Measurements from ENCODE around the gene GAREM2. TPM values are rescaled to one million over a fixed set of nuclear protein-coding genes. Genes with fewer than 3 reads are reported as not detected.
A peak's percentile ranks its signal among the peaks of the same experiment; 100 is the strongest.

Gene GAREM2
- polyA plus RNA-seq, 10 donors, result 3.6 to 10.1 (median 5.0) TPM

GRCh38 chr2:26169226-26169625 lies 3.7 kb upstream of the GAREM2 start:
- no peak for DNase-seq

GRCh38 chr2:26169681-26170414 lies 3.0 kb upstream of the GAREM2 start:
- DNase-seq, result no peak

GRCh38 chr2:26170795-26171194 lies 2.1 kb upstream of the GAREM2 start:
- DNase-seq, result no peak

GRCh38 chr2:26172189-26172870 lies 558 bp upstream of the GAREM2 start:
- DNase-seq, result peak in 1 of 3 donors; percentile 57

GRCh38 chr2:26173776-26174482 lies 1.0 kb downstream of the GAREM2 start:
- DNase-seq, result no peak

GRCh38 chr2:26174691-26175465 lies 2.0 kb downstream of the GAREM2 start:
- DNase-seq, result no peak

GRCh38 chr2:26175466-26176278 lies 2.8 kb downstream of the GAREM2 start:
- DNase-seq, result no peak

GRCh38 chr2:26176279-26176615 lies 3.4 kb downstream of the GAREM2 start:
- DNase-seq, result no peak

GRCh38 chr2:26177122-26177521 lies 4.2 kb downstream of the GAREM2 start:
- DNase-seq, result no peak

- no peak for DNase-seq
Measured at GRCh38 chr2:26178246-26178645, 5.4 kb downstream of the GAREM2 start.

- peak in 1 of 3 donors; percentile 75 for DNase-seq
Measured at GRCh38 chr2:26178746-26179436, 6.0 kb downstream of the GAREM2 start.

GRCh38 chr2:26179446-26179913 lies 6.6 kb downstream of the GAREM2 start:
- peak in 1 of 3 donors; percentile 33 for DNase-seq

GRCh38 chr2:26182441-26182840 lies 9.6 kb downstream of the GAREM2 start:
- DNase-seq, result no peak

GRCh38 chr2:26182887-26183630 lies 10.2 kb downstream of the GAREM2 start:
- no peak for DNase-seq

GRCh38 chr2:26184121-26184520 lies 11.2 kb downstream of the GAREM2 start:
- DNase-seq, result no peak

GRCh38 chr2:26184555-26185303 lies 11.8 kb downstream of the GAREM2 start:
- peak; percentile 83 to 97 (median 95) for DNase-seq

GRCh38 chr2:26185304-26185928 lies 12.5 kb downstream of the GAREM2 start:
- no peak for DNase-seq
